WTC11 (cell line): ENCODE data around the gene ALDH1A2.

ENCODE experiments used
- TF ChIP-seq, protein P1 (sequence below): sonication (generic); formaldehyde crosslinking; IDR thresholded peaks from 2 replicates; pipeline ENCODE4 v1.8.0; 2023; ENCODE audit warnings: mild to moderate bottlenecking, missing genetic modification reagents
- TF ChIP-seq, protein P2 (sequence below): fragments of 200-600 bp; IDR thresholded peaks from 2 replicates; pipeline ENCODE4 v1.8.0; 2022; ENCODE audit warnings: antibody characterized with exemption

DNA sequence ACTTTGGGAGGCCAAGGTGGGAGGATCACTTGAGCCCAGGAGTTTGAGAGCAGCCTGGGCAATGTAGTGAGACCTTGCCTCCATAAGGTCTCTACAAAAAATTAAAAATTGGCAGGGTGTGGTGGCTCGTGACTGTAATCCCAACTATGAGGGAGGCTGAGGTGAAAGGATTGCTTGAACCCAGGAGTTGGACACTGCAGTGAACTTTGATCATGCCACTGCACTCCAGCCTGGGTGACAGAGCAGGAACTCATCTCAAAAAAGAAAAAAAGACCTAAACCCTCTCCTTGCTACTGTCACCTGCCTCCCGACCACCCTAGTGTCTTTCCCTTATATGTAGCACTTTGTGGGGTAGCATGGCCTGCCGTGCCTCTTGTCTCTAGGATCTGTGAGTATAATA is 48.9 kb upstream of the ALDH1A2 start:
- TF ChIP-seq, protein P1, sequence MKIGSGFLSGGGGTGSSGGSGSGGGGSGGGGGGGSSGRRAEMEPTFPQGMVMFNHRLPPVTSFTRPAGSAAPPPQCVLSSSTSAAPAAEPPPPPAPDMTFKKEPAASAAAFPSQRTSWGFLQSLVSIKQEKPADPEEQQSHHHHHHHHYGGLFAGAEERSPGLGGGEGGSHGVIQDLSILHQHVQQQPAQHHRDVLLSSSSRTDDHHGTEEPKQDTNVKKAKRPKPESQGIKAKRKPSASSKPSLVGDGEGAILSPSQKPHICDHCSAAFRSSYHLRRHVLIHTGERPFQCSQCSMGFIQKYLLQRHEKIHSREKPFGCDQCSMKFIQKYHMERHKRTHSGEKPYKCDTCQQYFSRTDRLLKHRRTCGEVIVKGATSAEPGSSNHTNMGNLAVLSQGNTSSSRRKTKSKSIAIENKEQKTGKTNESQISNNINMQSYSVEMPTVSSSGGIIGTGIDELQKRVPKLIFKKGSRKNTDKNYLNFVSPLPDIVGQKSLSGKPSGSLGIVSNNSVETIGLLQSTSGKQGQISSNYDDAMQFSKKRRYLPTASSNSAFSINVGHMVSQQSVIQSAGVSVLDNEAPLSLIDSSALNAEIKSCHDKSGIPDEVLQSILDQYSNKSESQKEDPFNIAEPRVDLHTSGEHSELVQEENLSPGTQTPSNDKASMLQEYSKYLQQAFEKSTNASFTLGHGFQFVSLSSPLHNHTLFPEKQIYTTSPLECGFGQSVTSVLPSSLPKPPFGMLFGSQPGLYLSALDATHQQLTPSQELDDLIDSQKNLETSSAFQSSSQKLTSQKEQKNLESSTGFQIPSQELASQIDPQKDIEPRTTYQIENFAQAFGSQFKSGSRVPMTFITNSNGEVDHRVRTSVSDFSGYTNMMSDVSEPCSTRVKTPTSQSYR (CRISPR knock-in tag): no peak
- TF ChIP-seq, protein P2, sequence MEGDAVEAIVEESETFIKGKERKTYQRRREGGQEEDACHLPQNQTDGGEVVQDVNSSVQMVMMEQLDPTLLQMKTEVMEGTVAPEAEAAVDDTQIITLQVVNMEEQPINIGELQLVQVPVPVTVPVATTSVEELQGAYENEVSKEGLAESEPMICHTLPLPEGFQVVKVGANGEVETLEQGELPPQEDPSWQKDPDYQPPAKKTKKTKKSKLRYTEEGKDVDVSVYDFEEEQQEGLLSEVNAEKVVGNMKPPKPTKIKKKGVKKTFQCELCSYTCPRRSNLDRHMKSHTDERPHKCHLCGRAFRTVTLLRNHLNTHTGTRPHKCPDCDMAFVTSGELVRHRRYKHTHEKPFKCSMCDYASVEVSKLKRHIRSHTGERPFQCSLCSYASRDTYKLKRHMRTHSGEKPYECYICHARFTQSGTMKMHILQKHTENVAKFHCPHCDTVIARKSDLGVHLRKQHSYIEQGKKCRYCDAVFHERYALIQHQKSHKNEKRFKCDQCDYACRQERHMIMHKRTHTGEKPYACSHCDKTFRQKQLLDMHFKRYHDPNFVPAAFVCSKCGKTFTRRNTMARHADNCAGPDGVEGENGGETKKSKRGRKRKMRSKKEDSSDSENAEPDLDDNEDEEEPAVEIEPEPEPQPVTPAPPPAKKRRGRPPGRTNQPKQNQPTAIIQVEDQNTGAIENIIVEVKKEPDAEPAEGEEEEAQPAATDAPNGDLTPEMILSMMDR: no peak
